Measurements from ENCODE around the gene ELAVL3.

ELAVL3 gene

GRCh38 chr19:11405846-11406643 is 74.8 kb downstream of the ELAVL3 start:
- no peak for DNase-seq

- DNase-seq: no peak
Measured at GRCh38 chr19:11404588-11405222, 76.1 kb downstream of the ELAVL3 start.

GRCh38 chr19:11401808-11402543 is 78.9 kb downstream of the ELAVL3 start:
- DNase-seq: no peak
